GM18907 (cell line): ENCODE measurements around the gene DUSP1.

ENCODE experiments used
- ATAC-seq: cut with Tn5 transposase; IDR thresholded peaks from one replicate; pipeline ENCODE4 v1.9.1; 2021; ENCODE audit warnings: mild to moderate bottlenecking, moderate library complexity; ENCODE audit not compliant: unreplicated experiment

Gene DUSP1

GRCh38 chr5:172745838-172746237 is 25.2 kb downstream of the DUSP1 start:
- no peak for ATAC-seq

GRCh38 chr5:172745406-172745805 is 25.6 kb downstream of the DUSP1 start:
- ATAC-seq: no peak

- ATAC-seq: no peak
Observed at GRCh38 chr5:172744123-172745104, 26.6 kb downstream of the DUSP1 start.

- no peak for ATAC-seq
Observed at GRCh38 chr5:172743112-172743959, 27.7 kb downstream of the DUSP1 start.

GRCh38 chr5:172741206-172741582 is 29.8 kb downstream of the DUSP1 start:
- ATAC-seq: no peak

GRCh38 chr5:172740428-172741205 is 30.4 kb downstream of the DUSP1 start:
- ATAC-seq: no peak

GRCh38 chr5:172739375-172739774 is 31.6 kb downstream of the DUSP1 start:
- ATAC-seq: no peak

- no peak for ATAC-seq
Observed at GRCh38 chr5:172736508-172737135, 34.4 kb downstream of the DUSP1 start.

GRCh38 chr5:172735141-172735831 is 35.7 kb downstream of the DUSP1 start:
- ATAC-seq: no peak

- no peak for ATAC-seq
Observed at GRCh38 chr5:172733974-172734346, 37.0 kb downstream of the DUSP1 start.

- no peak for ATAC-seq
Observed at GRCh38 chr5:172733131-172733973, 37.6 kb downstream of the DUSP1 start.

- no peak for ATAC-seq
Observed at GRCh38 chr5:172732201-172732865, 38.7 kb downstream of the DUSP1 start.

GRCh38 chr5:172731680-172732074 is 39.3 kb downstream of the DUSP1 start:
- ATAC-seq: no peak

GRCh38 chr5:172730981-172731679 is 39.9 kb downstream of the DUSP1 start:
- no peak for ATAC-seq

- ATAC-seq: no peak
Observed at GRCh38 chr5:172730222-172730621, 40.8 kb downstream of the DUSP1 start.

GRCh38 chr5:172729588-172729987 is 41.4 kb downstream of the DUSP1 start:
- ATAC-seq: no peak

GRCh38 chr5:172728481-172729241 is 42.3 kb downstream of the DUSP1 start:
- no peak for ATAC-seq
